Dedifferentiated amniotic fluid mesenchymal stem cell (primary cell): ENCODE measurements around the gene RPRML.

ENCODE experiments used
- DNase-seq: peaks from one replicate; pipeline ENCODE4 v3.0.0-alpha.2; 2016; ENCODE audit errors: extremely low spot score

RPRML gene

DNA sequence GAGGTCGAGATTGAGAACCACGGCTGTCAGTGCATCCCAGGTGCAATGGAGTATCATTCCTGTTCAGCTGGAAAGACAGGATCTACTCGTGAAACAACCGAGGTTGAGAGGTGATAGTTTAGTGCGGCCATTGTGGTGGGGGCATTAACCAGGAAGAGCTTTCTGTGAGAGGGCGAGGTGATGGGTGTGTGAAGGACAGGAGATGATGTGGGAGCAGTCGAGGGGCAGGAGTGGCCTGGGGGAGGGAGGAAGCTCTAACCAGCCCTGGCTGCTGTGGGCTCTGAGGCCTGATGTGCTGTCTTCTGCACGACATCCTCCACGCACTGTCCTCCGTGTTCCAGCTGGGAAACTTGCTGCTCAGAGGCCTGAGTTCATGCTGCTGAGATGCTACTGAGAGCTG, 34.1 kb downstream of the RPRML start:
- no peak for DNase-seq

DNA sequence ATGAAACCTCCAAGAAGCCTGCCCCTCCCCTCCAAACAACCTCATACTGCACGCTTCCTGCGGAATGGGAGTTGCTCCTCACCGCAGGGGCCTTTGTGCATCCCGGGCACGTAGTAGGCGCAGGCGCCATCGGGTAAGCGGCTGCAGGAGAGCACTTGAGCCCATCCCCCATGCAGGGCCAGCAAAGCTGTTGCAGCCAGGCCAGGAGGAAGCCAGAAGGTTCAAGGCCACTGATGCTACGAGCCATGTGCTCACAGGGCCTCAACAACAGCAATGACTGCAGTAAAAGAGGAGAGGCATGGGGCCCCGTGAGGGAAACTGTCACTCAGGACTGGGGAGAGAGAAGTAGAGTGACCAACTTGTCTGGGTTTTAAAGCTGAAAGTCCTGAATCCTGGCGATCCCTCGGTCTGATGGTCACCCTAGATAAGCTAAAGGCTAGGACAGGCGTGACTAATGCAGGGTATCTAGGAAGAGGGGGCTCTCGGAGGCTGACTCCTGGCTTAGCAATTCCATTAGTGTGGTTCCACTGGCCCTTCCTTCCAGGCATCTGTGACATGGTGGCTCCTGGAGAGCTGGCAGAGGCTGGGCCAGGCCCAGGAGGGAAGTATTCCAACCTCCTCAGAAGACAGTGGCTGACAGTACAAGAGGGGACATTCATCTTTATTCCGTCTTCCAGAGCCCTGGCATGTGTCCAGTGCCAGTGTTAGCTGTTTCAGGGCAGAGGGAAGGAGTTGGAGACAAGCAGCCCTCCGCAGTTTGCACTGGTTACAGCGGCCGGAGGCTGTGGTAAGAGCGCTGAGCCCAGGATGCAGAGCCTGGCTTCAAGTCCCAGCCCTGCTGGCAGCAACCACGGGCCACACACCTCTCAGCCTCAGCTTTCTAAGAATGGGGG, 35.3 kb downstream of the RPRML start:
- no peak for DNase-seq

DNA sequence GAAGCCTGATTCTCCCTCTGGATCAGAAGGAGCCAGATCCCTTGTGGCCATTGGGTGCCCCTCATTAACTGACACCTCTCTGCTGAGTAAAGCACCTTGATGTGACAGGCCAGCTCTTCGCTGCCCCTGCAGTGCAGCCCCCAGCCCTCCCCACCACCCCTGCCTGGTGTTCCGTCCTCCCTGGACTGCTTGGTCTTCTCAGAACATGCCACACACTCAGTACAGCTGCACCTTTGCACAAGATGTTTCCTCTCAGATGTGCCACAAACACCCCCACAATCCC, 35.9 kb downstream of the RPRML start:
- no peak for DNase-seq

- peak; percentile 48 for DNase-seq
Measured at GRCh38 chr17:46942441-46943217, 36.4 kb downstream of the RPRML start.

DNA sequence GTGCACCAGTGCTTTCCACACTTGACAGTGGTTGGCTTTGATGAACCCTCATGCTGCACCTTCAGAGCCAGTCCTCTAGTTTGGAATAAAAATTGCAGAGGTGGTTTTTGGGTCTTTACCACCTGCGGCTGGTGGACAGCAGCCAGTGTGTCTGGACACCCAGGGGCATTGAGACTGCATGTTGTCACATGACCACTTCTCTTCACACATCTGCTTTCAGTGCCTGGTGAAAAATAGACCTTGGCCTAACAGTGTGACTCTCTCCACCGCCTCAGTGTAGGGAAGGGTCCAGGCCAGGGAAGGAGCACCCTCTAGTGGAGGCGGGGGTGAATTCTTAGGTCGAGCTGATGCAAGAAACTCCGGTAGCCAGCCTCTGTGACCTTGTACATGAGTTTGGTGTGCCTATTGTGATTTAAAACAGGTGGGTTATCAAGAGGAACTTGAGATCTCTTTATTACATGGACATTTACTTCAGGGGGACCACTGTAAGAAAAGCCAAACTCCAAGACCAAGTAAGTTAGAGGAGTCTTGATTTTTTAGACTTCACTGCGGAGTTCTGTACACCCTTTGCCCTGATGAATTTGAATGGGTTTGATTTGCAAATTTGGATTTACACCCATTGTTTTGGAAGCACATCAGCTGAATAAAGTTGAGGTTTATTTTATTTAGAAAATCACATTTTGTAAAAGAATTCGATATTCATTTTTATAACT, 38.2 kb downstream of the RPRML start:
- peak; percentile 68 for DNase-seq

DNA sequence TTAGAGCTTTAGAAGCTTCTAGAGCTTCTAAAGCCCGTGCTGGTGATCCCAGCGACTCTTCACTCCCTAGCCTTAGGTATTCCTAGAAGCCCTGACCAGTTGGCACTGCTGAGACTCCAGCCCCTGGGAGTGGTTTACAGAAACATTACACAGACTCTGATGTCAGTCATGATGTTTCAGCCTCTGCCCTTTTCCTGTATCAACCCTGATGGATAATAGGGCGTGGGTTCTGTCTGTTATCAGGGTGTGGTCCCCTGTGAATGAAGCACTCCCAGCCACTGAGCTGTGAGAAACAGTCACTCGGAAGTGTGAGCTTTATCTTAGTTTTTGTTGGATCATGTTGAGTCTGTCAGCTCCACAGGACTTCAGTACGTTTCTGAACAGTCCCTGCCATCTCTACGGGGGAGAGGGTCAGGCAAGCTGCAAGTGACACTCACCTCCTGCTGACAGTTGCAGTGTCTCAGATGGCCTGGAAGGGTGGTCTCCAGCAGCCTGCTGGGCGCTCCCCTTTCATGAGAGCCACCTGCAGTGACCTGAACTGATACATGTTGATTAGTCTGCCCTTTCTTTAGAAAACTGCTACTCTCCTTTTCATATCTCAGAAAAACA, 43.3 kb downstream of the RPRML start:
- DNase-seq, result no peak

DNA sequence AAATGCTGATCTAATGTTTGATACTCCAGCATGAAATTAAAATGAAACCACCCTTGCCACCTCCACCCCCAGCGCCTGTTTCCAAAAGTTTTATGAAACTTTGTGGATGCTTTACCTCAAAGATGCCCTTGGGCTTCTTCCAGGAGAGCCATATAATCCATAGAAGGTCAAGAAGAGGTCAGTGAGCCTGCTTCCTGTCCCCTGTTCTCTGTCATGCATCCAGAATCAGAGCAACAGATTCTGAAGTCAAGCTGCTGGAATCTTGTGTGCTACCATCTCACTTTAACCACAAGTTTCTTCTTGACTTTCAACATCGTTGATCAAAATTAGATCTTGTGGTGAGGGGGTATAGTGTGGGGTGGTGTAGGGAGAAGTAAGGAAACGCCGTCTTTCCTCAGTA, 47.5 kb downstream of the RPRML start:
- no peak for DNase-seq

- DNase-seq, result no peak
Measured at GRCh38 chr17:46930051-46930450, 49.0 kb downstream of the RPRML start.

DNA sequence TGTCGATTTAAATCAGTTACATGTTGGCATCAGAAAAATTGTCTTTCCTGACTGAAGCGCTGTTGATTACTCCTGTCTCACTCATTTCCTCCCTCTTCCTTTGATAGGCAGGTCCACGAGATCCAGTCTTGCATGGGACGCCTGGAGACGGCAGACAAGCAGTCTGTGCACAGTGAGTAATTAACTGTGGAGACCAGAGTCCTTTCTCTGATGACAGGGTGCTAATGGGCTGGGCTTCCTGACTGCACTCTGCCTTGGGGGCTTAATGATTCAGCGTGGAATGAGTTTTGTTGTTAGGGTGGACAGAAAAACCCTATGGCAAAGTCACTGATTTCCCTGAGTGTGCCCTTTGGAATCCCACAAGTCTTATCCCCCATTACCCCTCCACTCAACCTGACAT, 49.6 kb downstream of the RPRML start:
- DNase-seq, result no peak

DNA sequence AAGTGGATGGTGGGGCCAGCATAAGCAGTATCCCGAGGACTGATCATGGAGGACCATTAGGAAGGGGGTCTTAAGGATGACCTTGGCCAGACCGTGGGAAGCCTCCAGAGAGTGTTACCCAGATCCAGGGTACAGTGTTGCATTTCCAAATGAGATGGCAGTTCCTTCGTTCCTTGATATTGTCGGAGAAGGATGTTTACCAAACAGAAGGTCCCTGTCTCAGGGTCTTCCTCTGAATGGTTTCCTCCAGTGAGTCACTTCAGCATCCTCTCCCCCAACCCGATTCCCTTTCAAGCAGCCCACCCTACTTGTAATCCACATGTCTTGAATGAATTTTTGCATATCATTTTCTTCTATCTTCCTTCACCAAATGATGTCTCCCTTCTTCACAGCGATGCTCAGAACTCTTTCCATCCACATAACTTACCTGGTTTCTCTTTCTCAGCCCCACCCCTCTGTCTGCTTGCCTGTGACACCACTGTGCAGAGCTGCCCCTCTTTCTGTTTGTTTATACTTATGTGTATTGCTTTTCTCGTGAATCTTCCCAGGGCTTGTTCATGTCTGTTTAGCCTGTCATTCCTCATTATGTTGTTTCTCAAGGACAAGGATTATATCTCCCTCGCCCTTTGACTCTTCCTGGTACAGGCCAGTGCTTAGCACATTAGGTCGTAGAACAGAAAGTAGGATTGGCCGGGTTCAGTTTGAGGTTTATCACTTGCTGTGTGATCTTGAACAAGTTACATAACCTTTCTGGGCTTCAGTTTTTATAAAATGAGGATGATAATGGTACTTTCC, 50.4 kb downstream of the RPRML start:
- DNase-seq, result no peak
